NB4 (cell line): Measurements from ENCODE around the gene OR6J1.
"Not testable (repeated sequence)": the region's sequence is repeated elsewhere in the genome, so short reads cannot be mapped to it uniquely, and the experiment has no call there.

Experiments used
- DNase-seq: peaks from one replicate; pipeline ENCODE4 v3.0.0; 2010; ENCODE audit warnings: low read depth
- H3K4me3 ChIP-seq: one replicate; pipeline ENCODE4 v1.5.1; 2011; ENCODE audit warnings: mild to moderate bottlenecking, low read depth, low read length, moderate library complexity
- MYC ChIP-seq: IDR thresholded peaks from 2 replicates; pipeline ENCODE4 v1.6.1; 2011; ENCODE audit warnings: low read depth, low read length
- POLR2A ChIP-seq: IDR thresholded peaks from 2 replicates; pipeline ENCODE4 v1.6.1; 2011; ENCODE audit warnings: mild to moderate bottlenecking; ENCODE audit not compliant: insufficient read length; ENCODE audit errors: extremely low read depth
- TF ChIP-seq, protein P1 (sequence below): IDR thresholded peaks from 2 replicates; pipeline ENCODE4 v1.6.1; 2011; ENCODE audit warnings: low read depth, low read length
- TF ChIP-seq, protein P2 (sequence below): IDR thresholded peaks from one replicate; pipeline ENCODE4 v1.5.1; 2012; ENCODE audit warnings: low read depth, low read length

OR6J1 gene

DNA sequence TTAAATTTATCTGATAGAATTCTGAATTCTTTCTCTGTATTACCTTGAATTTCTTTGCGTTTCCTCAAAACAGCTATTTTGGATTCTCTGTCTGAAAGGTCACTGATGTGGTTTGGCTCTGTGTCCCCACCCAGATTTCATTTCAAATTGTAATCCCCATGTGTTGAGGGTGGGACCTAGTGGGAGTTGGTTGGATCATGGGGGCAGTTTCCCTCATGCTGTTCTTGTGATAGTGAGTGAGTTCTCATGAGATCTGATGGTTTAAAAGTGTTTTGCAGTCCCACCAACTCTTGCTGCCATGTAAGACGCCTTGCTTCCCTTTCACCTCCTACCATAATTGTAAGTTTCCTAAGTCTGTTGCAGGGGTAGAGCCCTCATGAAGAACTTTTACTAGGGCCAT lies 34.1 kb upstream of the OR6J1 start:
- TF ChIP-seq MYC (no peak), POLR2A (no peak)
- TF ChIP-seq, protein P1, sequence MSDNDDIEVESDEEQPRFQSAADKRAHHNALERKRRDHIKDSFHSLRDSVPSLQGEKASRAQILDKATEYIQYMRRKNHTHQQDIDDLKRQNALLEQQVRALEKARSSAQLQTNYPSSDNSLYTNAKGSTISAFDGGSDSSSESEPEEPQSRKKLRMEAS, result no peak
- TF ChIP-seq, protein P2, sequence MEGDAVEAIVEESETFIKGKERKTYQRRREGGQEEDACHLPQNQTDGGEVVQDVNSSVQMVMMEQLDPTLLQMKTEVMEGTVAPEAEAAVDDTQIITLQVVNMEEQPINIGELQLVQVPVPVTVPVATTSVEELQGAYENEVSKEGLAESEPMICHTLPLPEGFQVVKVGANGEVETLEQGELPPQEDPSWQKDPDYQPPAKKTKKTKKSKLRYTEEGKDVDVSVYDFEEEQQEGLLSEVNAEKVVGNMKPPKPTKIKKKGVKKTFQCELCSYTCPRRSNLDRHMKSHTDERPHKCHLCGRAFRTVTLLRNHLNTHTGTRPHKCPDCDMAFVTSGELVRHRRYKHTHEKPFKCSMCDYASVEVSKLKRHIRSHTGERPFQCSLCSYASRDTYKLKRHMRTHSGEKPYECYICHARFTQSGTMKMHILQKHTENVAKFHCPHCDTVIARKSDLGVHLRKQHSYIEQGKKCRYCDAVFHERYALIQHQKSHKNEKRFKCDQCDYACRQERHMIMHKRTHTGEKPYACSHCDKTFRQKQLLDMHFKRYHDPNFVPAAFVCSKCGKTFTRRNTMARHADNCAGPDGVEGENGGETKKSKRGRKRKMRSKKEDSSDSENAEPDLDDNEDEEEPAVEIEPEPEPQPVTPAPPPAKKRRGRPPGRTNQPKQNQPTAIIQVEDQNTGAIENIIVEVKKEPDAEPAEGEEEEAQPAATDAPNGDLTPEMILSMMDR, result no peak
- DNase-seq, result no peak
- H3K4me3 ChIP-seq, result no peak overlapping the region

DNA sequence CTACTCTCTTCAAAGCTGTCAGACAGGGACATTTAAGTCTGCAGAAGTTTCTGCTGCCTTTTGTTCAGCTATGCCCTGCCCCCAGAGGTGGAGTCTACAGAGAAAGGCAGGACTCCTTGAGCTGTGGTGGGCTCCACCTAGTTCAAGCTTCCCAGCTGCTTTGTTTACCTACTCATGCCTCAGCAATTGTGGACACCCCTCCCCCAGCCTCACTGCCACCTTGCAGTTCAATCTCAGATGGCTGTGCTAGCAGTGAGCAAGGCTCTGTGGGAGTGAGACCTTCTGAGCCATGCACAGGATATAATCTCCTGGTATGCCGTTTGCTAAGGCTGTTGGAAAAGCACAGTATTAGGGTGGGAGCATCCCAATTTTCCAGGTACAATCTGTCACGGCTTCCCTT lies 33.4 kb upstream of the OR6J1 start:
- not testable (repeated sequence) for H3K4me3 ChIP-seq, DNase-seq

DNA sequence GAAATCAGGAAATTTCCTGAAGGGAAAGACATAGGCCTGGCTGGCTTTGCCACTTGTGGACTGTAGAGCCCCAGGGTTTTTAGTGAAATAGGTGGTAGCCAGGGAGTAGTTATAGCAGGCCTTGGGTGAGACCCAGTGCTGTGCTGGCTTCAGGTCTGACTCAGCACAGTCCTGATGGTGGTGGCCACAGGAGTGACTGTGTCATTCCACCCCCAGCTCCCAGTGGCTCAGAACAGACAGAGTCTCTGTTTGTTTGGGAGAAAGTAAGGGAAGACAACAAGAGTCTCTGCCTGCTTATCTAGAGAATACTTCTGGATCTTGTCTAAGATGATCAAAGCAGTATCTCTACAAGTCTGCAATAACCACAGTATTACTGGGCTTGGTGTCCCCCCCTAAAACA lies 27.5 kb upstream of the OR6J1 start:
- no peak for DNase-seq
- TF ChIP-seq POLR2A, result no peak
- no peak for TF ChIP-seq MYC
- TF ChIP-seq, protein P2, result no peak
- TF ChIP-seq, protein P1, result no peak
- H3K4me3 ChIP-seq, result no peak overlapping the region

DNA sequence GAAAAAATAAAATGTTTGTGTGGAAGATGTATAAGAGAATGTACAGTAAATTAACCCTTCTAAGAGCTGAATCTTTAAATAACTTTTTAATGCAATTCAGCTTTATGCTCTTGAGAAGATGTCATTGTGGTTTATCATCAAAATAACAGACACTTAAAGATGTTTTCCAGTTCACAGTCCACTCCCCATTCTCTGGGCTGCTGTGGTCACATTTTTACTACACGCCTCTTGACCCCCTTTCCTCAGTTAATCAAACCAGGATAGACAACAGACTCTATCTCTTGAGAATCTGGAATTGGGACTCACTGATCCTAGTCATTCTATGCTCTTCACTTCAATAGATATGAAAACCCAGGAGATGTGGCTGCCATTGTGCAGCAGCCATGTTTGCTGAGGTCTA lies 24.7 kb upstream of the OR6J1 start:
- H3K4me3 ChIP-seq, result no peak overlapping the region
- DNase-seq, result no peak
- TF ChIP-seq POLR2A, result no peak
- TF ChIP-seq MYC, result no peak
- TF ChIP-seq, protein P1, result no peak
- TF ChIP-seq, protein P2, result no peak

DNA sequence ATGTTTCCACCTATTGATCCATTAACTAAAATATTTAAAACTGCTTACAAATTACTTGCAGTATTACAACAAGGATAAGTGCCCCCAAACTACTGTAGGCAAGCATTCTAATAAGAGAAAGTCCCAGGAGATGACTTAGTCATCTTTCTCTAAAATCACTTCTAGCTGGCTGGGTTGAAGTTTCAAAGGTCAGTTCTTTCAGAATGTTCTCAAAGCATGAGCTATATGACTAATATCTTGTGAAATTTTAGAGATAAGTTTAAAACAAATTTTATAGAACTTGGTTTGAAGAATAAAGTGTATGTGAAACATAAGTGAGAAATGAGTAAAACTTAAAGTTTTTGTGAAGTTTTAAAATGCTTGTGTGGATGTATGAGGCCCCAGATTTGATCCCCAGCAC lies 24.3 kb upstream of the OR6J1 start:
- DNase-seq, result no peak
- no peak overlapping the region for H3K4me3 ChIP-seq
- TF ChIP-seq MYC (no peak), POLR2A (no peak)
- TF ChIP-seq, protein P1, result no peak
- TF ChIP-seq, protein P2, result no peak

DNA sequence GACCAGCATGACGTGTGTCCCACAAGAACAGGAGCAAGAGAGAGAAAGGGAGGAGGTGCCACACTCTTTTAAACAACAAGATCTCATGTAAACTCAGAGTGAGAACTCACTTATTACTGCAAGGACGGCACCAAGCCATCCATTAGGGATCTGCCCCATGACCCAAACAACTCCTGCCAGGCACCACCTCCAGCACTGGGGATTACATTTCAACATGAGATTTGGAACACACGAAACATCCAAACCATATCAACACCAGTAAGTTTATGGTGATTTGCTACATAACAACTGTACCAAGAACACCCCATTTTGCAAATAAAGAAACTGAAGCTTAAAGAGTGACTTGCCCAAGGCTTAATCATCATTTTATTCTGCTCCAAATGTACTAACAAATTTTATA lies 23.7 kb upstream of the OR6J1 start:
- no peak overlapping the region for H3K4me3 ChIP-seq
- TF ChIP-seq, protein P1, result no peak
- TF ChIP-seq MYC (no peak), POLR2A (no peak)
- TF ChIP-seq, protein P2, result no peak
- no peak for DNase-seq
